ENCODE measurements around the gene IQCH.

- TF ChIP-seq CTCF (IDR thresholded peaks at IDR 0.05; ENCODE audit: low read depth, low read length, poor library complexity, severe bottlenecking), result no peak
- TF ChIP-seq EZH2phosphoT487 (IDR thresholded peaks at IDR 0.05; ENCODE audit: borderline replicate concordance, low read length), result no peak
Measured at GRCh38 chr15:67405208-67406191, 150.9 kb downstream of the IQCH start.

Measured in DOHH2 (cell line).